ENCODE measurements around the gene CAP1.

CAP1 gene

GRCh38 chr1:40073062-40073461 is 32.5 kb downstream of the CAP1 start:
- Histone ChIP-seq H3K4me3 (ENCODE audit: low read depth, low read length, poor library complexity, severe bottlenecking) (no peak overlapping the region), H3K4me1 (ENCODE audit: insufficient read depth, low read length, severe bottlenecking) (no peaks in the 10 kb centered on the region), H3K9me3 (ENCODE audit: low read length) (no peaks in the 10 kb centered on the region), H4K20me1 (ENCODE audit: insufficient read depth, low read length) (no peaks in the 10 kb centered on the region), H3K9ac (ENCODE audit: low read length) (no peak overlapping the region), H3K79me2 (ENCODE audit: insufficient read depth, low read length) (no peaks in the 10 kb centered on the region), H3K36me3 (ENCODE audit: insufficient read depth, low read length) (peaks cover 96% of the 10 kb centered on the region), H3K4me2 (ENCODE audit: low read length) (no peak overlapping the region), H2AFZ (ENCODE audit: low read length) (no peak overlapping the region), H3K27ac (ENCODE audit: low read depth, low read length, poor library complexity, severe bottlenecking) (no peak overlapping the region), H3K9me2 (ENCODE audit: low read depth, low read length) (no peaks in the 10 kb centered on the region), H3K27me3 (ENCODE audit: insufficient read depth, low read length) (no peaks in the 10 kb centered on the region), H3F3A (ENCODE audit: insufficient read depth, low read length) (no peaks in the 10 kb centered on the region)
- TF ChIP-seq EZH2 (IDR thresholded peaks at IDR 0.05; ENCODE audit: borderline replicate concordance, low read length) (no peak), CTCF (IDR thresholded peaks at IDR 0.05; ENCODE audit: low read length) (no peak)

GRCh38 chr1:40075266-40075665 is 34.7 kb downstream of the CAP1 start:
- Histone ChIP-seq H3K4me1 (ENCODE audit: insufficient read depth, low read length, severe bottlenecking) (no peaks in the 10 kb centered on the region), H3K27ac (ENCODE audit: low read depth, low read length, poor library complexity, severe bottlenecking) (no peak overlapping the region), H2AFZ (ENCODE audit: low read length) (no peak overlapping the region), H3K79me2 (ENCODE audit: insufficient read depth, low read length) (no peaks in the 10 kb centered on the region), H4K20me1 (ENCODE audit: insufficient read depth, low read length) (no peaks in the 10 kb centered on the region), H3K9ac (ENCODE audit: low read length) (no peak overlapping the region), H3K4me3 (ENCODE audit: low read depth, low read length, poor library complexity, severe bottlenecking) (no peak overlapping the region), H3K9me3 (ENCODE audit: low read length) (no peaks in the 10 kb centered on the region), H3K9me2 (ENCODE audit: low read depth, low read length) (no peaks in the 10 kb centered on the region), H3K4me2 (ENCODE audit: low read length) (no peak overlapping the region), H3K27me3 (ENCODE audit: insufficient read depth, low read length) (no peaks in the 10 kb centered on the region), H3F3A (ENCODE audit: insufficient read depth, low read length) (no peaks in the 10 kb centered on the region), H3K36me3 (ENCODE audit: insufficient read depth, low read length) (peaks cover 94% of the 10 kb centered on the region)
- TF ChIP-seq EZH2 (IDR thresholded peaks at IDR 0.05; ENCODE audit: borderline replicate concordance, low read length) (no peak), CTCF (IDR thresholded peaks at IDR 0.05; ENCODE audit: low read length) (no peak)

GRCh38 chr1:40076895-40077312 is 36.4 kb downstream of the CAP1 start:
- Histone ChIP-seq H3K4me3 (ENCODE audit: low read depth, low read length, poor library complexity, severe bottlenecking) (no peak overlapping the region), H3K79me2 (ENCODE audit: insufficient read depth, low read length) (no peaks in the 10 kb centered on the region), H3K36me3 (ENCODE audit: insufficient read depth, low read length) (peaks cover 85% of the 10 kb centered on the region), H3K27ac (ENCODE audit: low read depth, low read length, poor library complexity, severe bottlenecking) (no peak overlapping the region), H3K4me2 (ENCODE audit: low read length) (no peak overlapping the region), H3K9me3 (ENCODE audit: low read length) (no peaks in the 10 kb centered on the region), H4K20me1 (ENCODE audit: insufficient read depth, low read length) (no peaks in the 10 kb centered on the region), H2AFZ (ENCODE audit: low read length) (no peak overlapping the region), H3F3A (ENCODE audit: insufficient read depth, low read length) (no peaks in the 10 kb centered on the region), H3K4me1 (ENCODE audit: insufficient read depth, low read length, severe bottlenecking) (no peaks in the 10 kb centered on the region), H3K9me2 (ENCODE audit: low read depth, low read length) (no peaks in the 10 kb centered on the region), H3K27me3 (ENCODE audit: insufficient read depth, low read length) (no peaks in the 10 kb centered on the region), H3K9ac (ENCODE audit: low read length) (no peak overlapping the region)
- TF ChIP-seq EZH2 (IDR thresholded peaks at IDR 0.05; ENCODE audit: borderline replicate concordance, low read length) (no peak), CTCF (IDR thresholded peaks at IDR 0.05; ENCODE audit: low read length) (no peak)
